Calu3 (cell line): ENCODE measurements around the gene JAK2. TPM values are rescaled to one million over a fixed set of nuclear protein-coding genes. Genes with fewer than 3 reads are reported as not detected.

Source experiments
- BruUV-seq: library from RNA; stranded (reverse); fragments of 400-500 nt; replicated peaks from 2 replicates; lab custom pipeline; 2021; lab: Mats Ljungman, UMichigan
- CTCF ChIA-PET: fragments of 300-600 bp; sonication (Branson Sonifier 250); formaldehyde crosslinking; loops from one replicate; lab custom pipeline; 2022; ENCODE audit warnings: antibody characterized with exemption; lab: Charles Lee
- DNase-seq: peaks from one replicate; pipeline ENCODE4 v3.0.0; 2022
- H3K27ac Mint-ChIP-seq: one replicate; pipeline ENCODE4 v1.8.0; 2022; ENCODE audit warnings: mixed read lengths; ENCODE audit not compliant: unreplicated experiment
- H3K27me3 Mint-ChIP-seq: one replicate; pipeline ENCODE4 v1.8.0; 2022; ENCODE audit warnings: mixed read lengths; ENCODE audit not compliant: unreplicated experiment
- H3K36me3 Mint-ChIP-seq: one replicate; pipeline ENCODE4 v1.8.0; 2022; ENCODE audit warnings: mild to moderate bottlenecking, moderate library complexity, mixed read lengths; ENCODE audit not compliant: insufficient read depth, unreplicated experiment
- H3K4me1 Mint-ChIP-seq: one replicate; pipeline ENCODE4 v1.8.0; 2022; ENCODE audit warnings: mild to moderate bottlenecking, low read depth, mixed read lengths; ENCODE audit not compliant: unreplicated experiment
- H3K4me3 Mint-ChIP-seq: one replicate; pipeline ENCODE4 v1.8.0; 2022; ENCODE audit warnings: mild to moderate bottlenecking, low read depth, moderate library complexity, mixed read lengths; ENCODE audit not compliant: unreplicated experiment
- H3K9me3 Mint-ChIP-seq: one replicate; pipeline ENCODE4 v1.8.0; 2022; ENCODE audit warnings: low read depth, mixed read lengths; ENCODE audit not compliant: unreplicated experiment
- CTCF ChIP-seq: fragments of 200-600 bp; IDR thresholded peaks from one replicate; pipeline ENCODE4 v1.8.0; 2022; ENCODE audit warnings: antibody characterized with exemption; ENCODE audit not compliant: unreplicated experiment
- intact Hi-C: fragments of 100-400 bp; cut with micrococcal nuclease; formaldehyde crosslinking; loops from one replicate; pipeline ENCODE4 v1.10.0; 2022; ENCODE audit not compliant: unreplicated experiment
- total RNA-seq: library from RNA; stranded (reverse); gene quantifications from 2 replicates; pipeline ENCODE4 v1.2.3, GENCODE V29; 2022

Gene JAK2
- total RNA-seq, 1 experiment from 2014 or later, result 6.3 TPM

GRCh38 chr9:5113994-5114748 is 129.1 kb downstream of the JAK2 start:
- Mint-ChIP-seq H3K36me3 (no peaks in the 10 kb centered on the region), H3K9me3 (no peaks in the 10 kb centered on the region), H3K4me1 (no peaks in the 10 kb centered on the region), H3K27ac (no peak overlapping the region), H3K4me3 (no peak overlapping the region), H3K27me3 (no peaks in the 10 kb centered on the region)
- CTCF ChIA-PET, result no interaction called here
- no TSS peak for BruUV-seq
- no peak for DNase-seq
- intact Hi-C loops, result no loop called here
- TF ChIP-seq CTCF, result no peak

- no peaks in the 10 kb centered on the region for H3K4me1 Mint-ChIP-seq
- CTCF ChIA-PET, result no interaction called here
- no peak overlapping the region for H3K4me3 Mint-ChIP-seq
- BruUV-seq, result no TSS peak
- no peaks in the 10 kb centered on the region for H3K9me3 Mint-ChIP-seq
- H3K36me3 Mint-ChIP-seq, result no peaks in the 10 kb centered on the region
- intact Hi-C loops, result no loop called here
- DNase-seq, result no peak
- TF ChIP-seq CTCF, result no peak
- H3K27me3 Mint-ChIP-seq, result no peaks in the 10 kb centered on the region
- no peak overlapping the region for H3K27ac Mint-ChIP-seq
These were observed 137.0 kb downstream of the JAK2 start for GRCh38 chr9:5122116-5122515.

GRCh38 chr9:5122516-5122915 is 137.4 kb downstream of the JAK2 start:
- CTCF ChIA-PET, result no interaction called here
- Mint-ChIP-seq H3K27ac (no peak overlapping the region), H3K27me3 (no peaks in the 10 kb centered on the region), H3K9me3 (no peaks in the 10 kb centered on the region), H3K4me1 (no peaks in the 10 kb centered on the region), H3K36me3 (no peaks in the 10 kb centered on the region), H3K4me3 (no peak overlapping the region)
- DNase-seq, result no peak
- intact Hi-C loops, result no loop called here
- TF ChIP-seq CTCF, result no peak
- no TSS peak for BruUV-seq

GRCh38 chr9:5140151-5140550 is 155.1 kb downstream of the JAK2 start:
- no TSS peak for BruUV-seq
- Mint-ChIP-seq H3K9me3 (peaks cover 6% of the 10 kb centered on the region), H3K36me3 (no peaks in the 10 kb centered on the region), H3K4me1 (peaks cover 9% of the 10 kb centered on the region), H3K27ac (no peak overlapping the region), H3K4me3 (no peak overlapping the region), H3K27me3 (no peaks in the 10 kb centered on the region)
- DNase-seq, result no peak
- intact Hi-C loops, result no loop called here
- CTCF ChIA-PET, result no interaction called here
- TF ChIP-seq CTCF, result no peak
